K562 (cell line): ENCODE measurements around the gene ADAM8. TPM values are rescaled to one million over a fixed set of nuclear protein-coding genes. Genes with fewer than 3 reads are reported as not detected.

ENCODE experiments used
- ATAC-seq: fragments of 200-7000 bp; cut with Tn5 transposase; 3 replicates; pipeline ENCODE4 v1.9.1; 2020; ENCODE audit warnings: moderate library complexity
- BruUV-seq: library from RNA; stranded (reverse); fragments of 400-500 nt; replicated peaks from 2 replicates; lab custom pipeline; 2021; lab: Mats Ljungman, UMichigan
- CTCF ChIA-PET: fragments of 300-600 bp; formaldehyde crosslinking; extraction: SDS; loops from one replicate; lab custom pipeline; 2021; ENCODE audit warnings: low intra/inter-chr PET ratio; lab: Yijun Ruan, JAX
- POLR2A ChIA-PET: fragments of 300-600, 350-650 bp; sonication (Branson Sonifier 250); formaldehyde crosslinking; extraction: SDS; loops from one replicate; lab custom pipeline; 2021; ENCODE audit warnings: antibody characterized with exemption, inconsistent platforms; lab: Yijun Ruan, JAX
- DNase-seq, 4 experiments: peaks; one replicate each; pipeline versions ENCODE4 v3.0.0 to v3.0.0-alpha.2; 2011 to 2018; ENCODE audit warnings: low spot score in 3 of 4, mixed read lengths in 3 of 4; ENCODE audit errors: extremely low read depth in 1 of 4
- FAIRE-seq: peaks from 2 replicates; lab custom pipeline; 2011; peaks lifted over from hg19 to GRCh38; lab: Jason Lieb, UNC
- H2AFZ ChIP-seq: 2 replicates; pipeline ENCODE4 v1.6.0; 2011; ENCODE audit warnings: low read depth, low read length, control low read depth, inconsistent platforms
- H3K27ac ChIP-seq: fragments of 200-600 bp; 3 replicates; pipeline ENCODE4 v1.8.0; 2011; ENCODE audit warnings: low read depth, mild to moderate bottlenecking, control low read depth, inconsistent platforms, low read length, moderate library complexity, mixed read lengths; ENCODE audit errors: extremely low read depth
- H3K27me3 ChIP-seq, 2 experiments: fragments of 300-600 bp in 1 of 2; 2 replicates in 1 of 2; 3 replicates in 1 of 2; pipeline versions ENCODE4 v1.6.0 to v1.8.0; 2011; ENCODE audit warnings: inconsistent platforms in 2 of 2, low read length in 2 of 2, mild to moderate bottlenecking in 1 of 2, mixed read lengths in 1 of 2, moderate library complexity in 1 of 2; ENCODE audit not compliant: control insufficient read depth in 2 of 2, insufficient read depth in 2 of 2
- H3K36me3 ChIP-seq: fragments of 300-600 bp; 3 replicates; pipeline ENCODE4 v1.8.0; 2011; ENCODE audit warnings: mild to moderate bottlenecking, low read length, inconsistent platforms; ENCODE audit not compliant: control insufficient read depth, insufficient read depth
- H3K4me1 ChIP-seq, 2 experiments: fragments of 200-600 bp in 1 of 2; replicated peaks in 1 of 2; 2 replicates in 1 of 2; 3 replicates in 1 of 2; pipeline versions ENCODE4 v1.5.1 to v1.8.0; 2011; ENCODE audit warnings: inconsistent platforms in 2 of 2, low read length in 2 of 2, mild to moderate bottlenecking in 1 of 2, mixed read lengths in 1 of 2, moderate library complexity in 1 of 2; ENCODE audit not compliant: control insufficient read depth in 2 of 2, insufficient read depth in 2 of 2
- H3K4me2 ChIP-seq: 2 replicates; pipeline ENCODE4 v1.6.1; 2011; ENCODE audit warnings: low read length, control low read depth, inconsistent platforms, mixed read lengths; ENCODE audit not compliant: insufficient read depth
- H3K4me3 ChIP-seq: fragments of 200-600 bp; sonication (generic), shearing (Covaris generic); 2 replicates; pipeline ENCODE4 v1.5.1; 2016; ENCODE audit warnings: control low read depth, inconsistent platforms
- H3K79me2 ChIP-seq: fragments of 200-600 bp; 3 replicates; pipeline ENCODE4 v1.8.0; 2011; ENCODE audit warnings: low read length, inconsistent platforms; ENCODE audit not compliant: control insufficient read depth, insufficient read depth
- H3K9ac ChIP-seq, 2 experiments: 2 replicates each; pipeline versions ENCODE4 v1.6.0 to v1.6.1; 2011; ENCODE audit warnings: low read depth in 2 of 2, low read length in 2 of 2, control low read depth in 1 of 2, inconsistent platforms in 1 of 2, mild to moderate bottlenecking in 1 of 2, mixed read lengths in 1 of 2; ENCODE audit not compliant: insufficient read depth in 1 of 2
- H3K9me1 ChIP-seq: one replicate; pipeline ENCODE4 v1.6.0; 2011; ENCODE audit warnings: inconsistent platforms, mild to moderate bottlenecking, low read length, moderate library complexity; ENCODE audit not compliant: control insufficient read depth, insufficient read depth
- H3K9me3 ChIP-seq: replicated peaks from 2 replicates; pipeline ENCODE4 v1.5.1; 2011; ENCODE audit warnings: low read depth, low read length, inconsistent platforms; ENCODE audit not compliant: control insufficient read depth, insufficient read depth
- H4K20me1 ChIP-seq: replicated peaks from 2 replicates; pipeline ENCODE4 v1.6.1; 2011; ENCODE audit warnings: low read length, inconsistent platforms, mixed read lengths; ENCODE audit not compliant: control insufficient read depth, insufficient read depth
- CCNT2 ChIP-seq: IDR thresholded peaks from 2 replicates; pipeline ENCODE4 v1.6.1; 2011; ENCODE audit warnings: borderline replicate concordance, low read depth, mild to moderate bottlenecking, moderate library complexity, mixed read lengths, low read length; ENCODE audit not compliant: insufficient read length; ENCODE audit errors: extremely low read depth
- CEBPG ChIP-seq, 3 experiments: fragments of 200-800 bp in 1 of 3; sonication (Bioruptor generic) in 1 of 3; sonication (generic) in 1 of 3; formaldehyde crosslinking in 1 of 3; IDR thresholded peaks in 2 of 3; conservative IDR thresholded peaks in 1 of 3; 2 replicates each; pipeline versions ENCODE4 v1.6.1 to v1.8.0; 2016 to 2022; ENCODE audit warnings: missing compliant biosample characterization in 2 of 3, missing genetic modification characterization in 2 of 3, mild to moderate bottlenecking in 1 of 3, missing genetic modification reagents in 1 of 3
- ESRRB ChIP-seq: fragments of 250-450 bp; sonication (Bioruptor Pico); IDR thresholded peaks from 2 replicates; pipeline ENCODE4 v1.5.0; 2020; ENCODE audit warnings: mild to moderate bottlenecking, moderate library complexity, borderline replicate concordance
- HNRNPK ChIP-seq: fragments of 200-400 bp; formaldehyde crosslinking; IDR thresholded peaks from one replicate; pipeline ENCODE4 v1.6.1; 2018; ENCODE audit warnings: mild to moderate bottlenecking, low read depth, low read length; ENCODE audit not compliant: poor library complexity, severe bottlenecking
- KLF6 ChIP-seq: fragments of 250-450 bp; sonication (Bioruptor Pico); IDR thresholded peaks from 2 replicates; pipeline ENCODE4 v1.4.0; 2020; ENCODE audit warnings: mild to moderate bottlenecking, moderate library complexity, borderline replicate concordance
- NFYB ChIP-seq: IDR thresholded peaks from 2 replicates; pipeline ENCODE4 v1.6.1; 2011; ENCODE audit warnings: mild to moderate bottlenecking, moderate library complexity; ENCODE audit not compliant: insufficient read length; ENCODE audit errors: extremely low read depth
- OTX1 ChIP-seq: fragments of 450-650 bp; formaldehyde crosslinking; IDR thresholded peaks from 2 replicates; pipeline ENCODE4 v1.4.0; 2022; ENCODE audit warnings: mild to moderate bottlenecking
- POLR3G ChIP-seq: IDR thresholded peaks from 2 replicates; pipeline ENCODE4 v1.6.1; 2011; ENCODE audit not compliant: insufficient read length, insufficient replicate concordance; ENCODE audit errors: extremely low read depth
- PYGO2 ChIP-seq: fragments of 450-650 bp; IDR thresholded peaks from 2 replicates; pipeline ENCODE4 v1.6.1; 2016; ENCODE audit warnings: mild to moderate bottlenecking, missing genetic modification characterization, moderate library complexity, missing compliant biosample characterization
- TAF7 ChIP-seq: fragments of 450-650 bp; IDR thresholded peaks from 2 replicates; pipeline ENCODE4 v1.6.1; 2016; ENCODE audit warnings: missing genetic modification characterization, missing compliant biosample characterization
- ZSCAN32 ChIP-seq: fragments of 450-650 bp; formaldehyde crosslinking; IDR thresholded peaks from 2 replicates; pipeline ENCODE4 v1.4.0; 2020; ENCODE audit warnings: mild to moderate bottlenecking, moderate library complexity
- WGBS: fragments of 100-300 bp; shearing (Covaris generic); methylation state at CpG from one replicate; pipeline ENCODE4 v1.1.6; 2016; ENCODE audit warnings: low coverage, mixed read lengths; ENCODE audit not compliant: insufficient coverage; ENCODE audit errors: missing lambda C conversion rate; 5-methylcytosine and 5-hydroxymethylcytosine counted together
- in situ Hi-C: fragments of 300-500 bp; cut with MboI; formaldehyde crosslinking; loops from 4 replicates; pipeline ENCODE4 v1.15.0; 2018; ENCODE audit warnings: inconsistent platforms, mixed read lengths
- intact Hi-C: fragments of 100-400 bp; cut with micrococcal nuclease; formaldehyde crosslinking; loops from 2 replicates; pipeline ENCODE4 v1.14.2; 2022
- polyA plus RNA-seq, 8 experiments: library from polyadenylated mRNA; depleted of rRNA in 4 of 8; stranded (reverse) in 5 of 8; unstranded in 3 of 8; fragments of >200 nt; fragmentation: Nextera tagmentation in 2 of 8; fragmentation: Illumina TruSeq in 1 of 8; extraction: Ambion mirVana in 2 of 8; extraction: Trizol in 1 of 8; gene quantifications; 2 replicates each; pipeline versions ENCODE4 v1.2.1 to v1.2.3, GENCODE V29; 2011 to 2014; ENCODE audit warnings: inconsistent platforms in 1 of 8, missing spikeins in 1 of 8
- total RNA-seq, 7 experiments: library from RNA; depleted of rRNA in 6 of 7; stranded (reverse); fragments of >200 nt in 6 of 7; fragmentation: Illumina TruSeq in 2 of 7; extraction: Trizol in 2 of 7; gene quantifications; 2 replicates each; pipeline versions ENCODE4 v1.2.1 to v1.2.3, GENCODE V29; 2011 to 2021; ENCODE audit warnings: low replicate concordance in 1 of 7
- TF ChIP-seq, protein P1 (sequence below): sonication (generic); formaldehyde crosslinking; IDR thresholded peaks from 2 replicates; pipeline ENCODE4 v1.4.0; 2020; ENCODE audit warnings: mild to moderate bottlenecking, missing genetic modification reagents

The ADAM8 gene
- total and polyA plus RNA-seq, 9 of the 15 experiments (the other 6 are each of a cell fraction or from before 2014, with no cell fraction given): 0.07 to 7.0 (median 1.1) TPM

DNA sequence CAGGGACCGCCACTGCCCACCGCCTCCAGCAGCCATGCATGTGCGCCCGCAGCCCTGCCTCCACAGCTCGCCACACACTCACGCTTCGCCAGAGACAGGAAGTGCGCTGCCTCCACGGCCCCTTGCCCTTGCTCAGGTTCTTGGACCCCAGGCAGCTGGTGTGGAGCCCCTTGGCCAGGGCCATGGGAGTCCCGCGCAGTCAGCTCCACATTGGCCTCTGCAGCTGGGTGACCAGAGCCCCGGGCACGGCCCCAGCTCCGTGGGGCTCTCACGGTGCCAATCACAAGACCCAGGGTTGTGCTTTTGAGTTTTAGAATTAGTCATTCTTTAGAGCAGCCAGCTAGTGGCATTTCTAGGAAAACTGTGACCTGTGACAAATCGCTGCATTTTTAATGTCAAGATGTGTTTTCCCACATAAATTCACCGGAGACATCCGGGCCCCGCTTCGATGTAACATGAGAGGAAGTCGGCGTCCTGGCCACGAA, 50.9 kb downstream of the ADAM8 start:
- Histone ChIP-seq H3K27ac (peak overlapping the region; percentile 65; the same call in 2 of the 3 replicates), H3K9me1 (no peaks in the 10 kb centered on the region), H3K27me3 (no peaks in the 10 kb centered on the region), H3K9me3 (no peaks in the 10 kb centered on the region), H3K4me3 (no peak overlapping the region), H2AFZ (peak overlapping the region; percentile 84; the same call in 1 of the 2 replicates), H3K4me2 (peak overlapping the region; percentile 72; the same call in 1 of the 2 replicates), H3K79me2 (no peaks in the 10 kb centered on the region), H3K9ac (peak overlapping the region in 1 of 2 experiments; percentile 52; a peak in 3 of 4 replicates), H3K4me1 (peaks cover 12 to 52% of the 10 kb centered on the region in 2 experiments), H4K20me1 (no peaks in the 10 kb centered on the region), H3K36me3 (no peaks in the 10 kb centered on the region)
- FAIRE-seq: no peak
- TF ChIP-seq ZSCAN32 (CRISPR knock-in tag): no peak
- no peak for TF ChIP-seq CEBPG (CRISPR knock-in tag; IDR thresholded peaks at IDR 0.05)
- no peak for TF ChIP-seq CEBPG (tag; conservative IDR thresholded peaks at IDR 0.05 in 1 of 2, IDR thresholded peaks at IDR 0.05 in 1 of 2)
- TF ChIP-seq, protein P1, sequence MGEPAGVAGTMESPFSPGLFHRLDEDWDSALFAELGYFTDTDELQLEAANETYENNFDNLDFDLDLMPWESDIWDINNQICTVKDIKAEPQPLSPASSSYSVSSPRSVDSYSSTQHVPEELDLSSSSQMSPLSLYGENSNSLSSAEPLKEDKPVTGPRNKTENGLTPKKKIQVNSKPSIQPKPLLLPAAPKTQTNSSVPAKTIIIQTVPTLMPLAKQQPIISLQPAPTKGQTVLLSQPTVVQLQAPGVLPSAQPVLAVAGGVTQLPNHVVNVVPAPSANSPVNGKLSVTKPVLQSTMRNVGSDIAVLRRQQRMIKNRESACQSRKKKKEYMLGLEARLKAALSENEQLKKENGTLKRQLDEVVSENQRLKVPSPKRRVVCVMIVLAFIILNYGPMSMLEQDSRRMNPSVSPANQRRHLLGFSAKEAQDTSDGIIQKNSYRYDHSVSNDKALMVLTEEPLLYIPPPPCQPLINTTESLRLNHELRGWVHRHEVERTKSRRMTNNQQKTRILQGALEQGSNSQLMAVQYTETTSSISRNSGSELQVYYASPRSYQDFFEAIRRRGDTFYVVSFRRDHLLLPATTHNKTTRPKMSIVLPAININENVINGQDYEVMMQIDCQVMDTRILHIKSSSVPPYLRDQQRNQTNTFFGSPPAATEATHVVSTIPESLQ (CRISPR knock-in tag): no peak
- TF ChIP-seq POLR3G: no peak
- TF ChIP-seq CCNT2: no peak
- TF ChIP-seq ESRRB: no peak
- TF ChIP-seq OTX1: no peak
- TF ChIP-seq KLF6 (CRISPR knock-in tag): no peak
- no peak for TF ChIP-seq TAF7 (tag)
- no peak for TF ChIP-seq PYGO2 (tag)
- TF ChIP-seq NFYB: no peak
- no peak for TF ChIP-seq HNRNPK
- ATAC-seq: no peak
- in situ Hi-C loops: no loop called here
- 73% methylated on average over 12 of the region's 23 CpGs for WGBS
- ChIA-PET POLR2A (interaction anchor here (0.7 to 0.9 kb wide), 2 partner anchors 24 to 35 kb away, joined by 3 to 5 read pairs; no protein-coding TSS in a partner anchor), CTCF (no interaction called here)
- intact Hi-C loops: no loop called here
- DNase-seq: no peak
- BruUV-seq: no TSS peak
